Caki2 (cell line): ENCODE results near the gene SETD9. TPM values are rescaled to one million over a fixed set of nuclear protein-coding genes. Genes with fewer than 3 reads are reported as not detected.

Experiments used
- total RNA-seq: library from RNA; depleted of rRNA; stranded (reverse); fragments of >200 nt; shearing (Covaris generic); gene quantifications from 2 replicates; pipeline ENCODE4 v1.2.3, GENCODE V29; 2014; ENCODE audit warnings: low replicate concordance; rRNA removed

SETD9 gene
- total RNA-seq, 1 experiment from 2014 or later = 48.9 TPM

Other genes starting within 250 kb of the SETD9 start
- 32.4 and 38.0 TPM in 2 replicates for gene MAP3K1, start 94.0 kb upstream of the SETD9 start, total RNA-seq
- 4.7 and 18.6 TPM in 2 replicates for gene MIER3, start 42.5 kb downstream of the SETD9 start, total RNA-seq